Ishikawa (cell line): ENCODE results near the gene MAMDC4.

Source experiments
- CREB1 ChIP-seq: IDR thresholded peaks from 2 replicates; pipeline ENCODE4 v1.6.1; 2012; ENCODE audit warnings: low read depth
- EGR1 ChIP-seq: IDR thresholded peaks from 2 replicates; pipeline ENCODE4 v1.6.1; 2012
- NFIC ChIP-seq: IDR thresholded peaks from 2 replicates; pipeline ENCODE4 v1.6.1; 2012
- TF ChIP-seq, protein P1 (sequence below): IDR thresholded peaks from 2 replicates; pipeline ENCODE4 v1.6.1; 2012; ENCODE audit warnings: low read depth, mild to moderate bottlenecking
- TF ChIP-seq, protein P2 (sequence below): IDR thresholded peaks from 2 replicates; pipeline ENCODE4 v1.6.1; 2012

DNA sequence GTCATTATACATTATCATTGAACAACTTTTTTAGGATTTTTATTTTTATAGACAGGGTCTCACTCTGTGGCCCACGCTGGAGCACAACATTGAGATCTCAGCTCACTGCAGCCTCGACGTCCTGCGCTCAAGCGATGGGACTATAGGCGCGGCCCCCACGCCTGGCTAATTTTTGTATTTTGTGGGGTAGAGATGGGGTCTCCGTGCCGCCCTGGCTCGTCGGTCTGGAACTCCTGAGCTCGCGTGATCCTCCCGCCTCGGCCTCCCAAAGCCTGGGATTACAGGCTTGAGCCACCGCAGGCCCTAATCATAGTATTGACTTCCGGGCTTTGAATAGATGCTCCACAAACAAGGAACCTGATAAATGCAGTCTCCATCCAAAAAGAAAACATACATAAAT, 15.3 kb downstream of the MAMDC4 start:
- no peak for TF ChIP-seq EGR1
- no peak for TF ChIP-seq NFIC
- TF ChIP-seq CREB1 = no peak
- TF ChIP-seq, protein P1, sequence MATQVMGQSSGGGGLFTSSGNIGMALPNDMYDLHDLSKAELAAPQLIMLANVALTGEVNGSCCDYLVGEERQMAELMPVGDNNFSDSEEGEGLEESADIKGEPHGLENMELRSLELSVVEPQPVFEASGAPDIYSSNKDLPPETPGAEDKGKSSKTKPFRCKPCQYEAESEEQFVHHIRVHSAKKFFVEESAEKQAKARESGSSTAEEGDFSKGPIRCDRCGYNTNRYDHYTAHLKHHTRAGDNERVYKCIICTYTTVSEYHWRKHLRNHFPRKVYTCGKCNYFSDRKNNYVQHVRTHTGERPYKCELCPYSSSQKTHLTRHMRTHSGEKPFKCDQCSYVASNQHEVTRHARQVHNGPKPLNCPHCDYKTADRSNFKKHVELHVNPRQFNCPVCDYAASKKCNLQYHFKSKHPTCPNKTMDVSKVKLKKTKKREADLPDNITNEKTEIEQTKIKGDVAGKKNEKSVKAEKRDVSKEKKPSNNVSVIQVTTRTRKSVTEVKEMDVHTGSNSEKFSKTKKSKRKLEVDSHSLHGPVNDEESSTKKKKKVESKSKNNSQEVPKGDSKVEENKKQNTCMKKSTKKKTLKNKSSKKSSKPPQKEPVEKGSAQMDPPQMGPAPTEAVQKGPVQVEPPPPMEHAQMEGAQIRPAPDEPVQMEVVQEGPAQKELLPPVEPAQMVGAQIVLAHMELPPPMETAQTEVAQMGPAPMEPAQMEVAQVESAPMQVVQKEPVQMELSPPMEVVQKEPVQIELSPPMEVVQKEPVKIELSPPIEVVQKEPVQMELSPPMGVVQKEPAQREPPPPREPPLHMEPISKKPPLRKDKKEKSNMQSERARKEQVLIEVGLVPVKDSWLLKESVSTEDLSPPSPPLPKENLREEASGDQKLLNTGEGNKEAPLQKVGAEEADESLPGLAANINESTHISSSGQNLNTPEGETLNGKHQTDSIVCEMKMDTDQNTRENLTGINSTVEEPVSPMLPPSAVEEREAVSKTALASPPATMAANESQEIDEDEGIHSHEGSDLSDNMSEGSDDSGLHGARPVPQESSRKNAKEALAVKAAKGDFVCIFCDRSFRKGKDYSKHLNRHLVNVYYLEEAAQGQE = no peak
- TF ChIP-seq, protein P2, sequence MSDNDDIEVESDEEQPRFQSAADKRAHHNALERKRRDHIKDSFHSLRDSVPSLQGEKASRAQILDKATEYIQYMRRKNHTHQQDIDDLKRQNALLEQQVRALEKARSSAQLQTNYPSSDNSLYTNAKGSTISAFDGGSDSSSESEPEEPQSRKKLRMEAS = no peak
